WTC11 (cell line): Measurements from ENCODE around the gene RFNG.

Source experiments
- CTCF ChIP-seq: fragments of 200-600 bp; IDR thresholded peaks from 2 replicates; pipeline ENCODE4 v1.8.0; 2022; ENCODE audit warnings: antibody characterized with exemption
- E2F4 ChIP-seq: sonication (generic); formaldehyde crosslinking; IDR thresholded peaks from 2 replicates; pipeline ENCODE4 v1.8.1; 2022; ENCODE audit warnings: low read depth, mild to moderate bottlenecking, moderate library complexity, missing genetic modification reagents, borderline replicate concordance
- FOXJ3 ChIP-seq: sonication (generic); formaldehyde crosslinking; IDR thresholded peaks from 2 replicates; pipeline ENCODE4 v1.9.0; 2021; ENCODE audit warnings: missing genetic modification reagents, mild to moderate bottlenecking, borderline replicate concordance
- MLX ChIP-seq: sonication (generic); formaldehyde crosslinking; IDR thresholded peaks from 2 replicates; pipeline ENCODE4 v1.8.1; 2023; ENCODE audit warnings: mild to moderate bottlenecking, missing genetic modification reagents, moderate library complexity
- PREB ChIP-seq: sonication (generic); formaldehyde crosslinking; IDR thresholded peaks from 2 replicates; pipeline ENCODE4 v1.8.1; 2022; ENCODE audit warnings: mild to moderate bottlenecking, missing genetic modification reagents, moderate library complexity, borderline replicate concordance
- SMAD3 ChIP-seq: sonication (generic); formaldehyde crosslinking; IDR thresholded peaks from 2 replicates; pipeline ENCODE4 v1.8.0; 2022; ENCODE audit warnings: missing genetic modification reagents, mild to moderate bottlenecking, borderline replicate concordance
- TEAD4 ChIP-seq: sonication (generic); formaldehyde crosslinking; IDR thresholded peaks from 2 replicates; pipeline ENCODE4 v1.8.0; 2022; ENCODE audit warnings: mild to moderate bottlenecking, missing genetic modification reagents
- USF2 ChIP-seq: sonication (generic); formaldehyde crosslinking; IDR thresholded peaks from 2 replicates; pipeline ENCODE4 v1.8.1; 2023; ENCODE audit warnings: mild to moderate bottlenecking, missing genetic modification reagents, moderate library complexity
- ZNF263 ChIP-seq: sonication (generic); formaldehyde crosslinking; IDR thresholded peaks from 2 replicates; pipeline ENCODE4 v1.8.1; 2022; ENCODE audit warnings: low read depth, mild to moderate bottlenecking, moderate library complexity, missing genetic modification reagents

GRCh38 chr17:82031303-82031884 lies 20.2 kb downstream of the RFNG start, which contains the start of gene RAC3:
- TF ChIP-seq USF2, result no peak
- no peak for TF ChIP-seq CTCF
- TF ChIP-seq TEAD4 (CRISPR knock-in tag), result no peak
- TF ChIP-seq SMAD3, result no peak
- TF ChIP-seq FOXJ3, result no peak
- TF ChIP-seq PREB (CRISPR knock-in tag), result no peak
- no peak for TF ChIP-seq MLX (CRISPR knock-in tag)
- TF ChIP-seq ZNF263 (CRISPR knock-in tag), result no peak
- no peak for TF ChIP-seq E2F4
